Measurements from ENCODE around the gene SLAMF1.

- TF ChIP-seq CTCF (IDR thresholded peaks at IDR 0.05; ENCODE audit: insufficient read depth, low read length, poor library complexity, severe bottlenecking) (no peak), EZH2phosphoT487 (conservative IDR thresholded peaks at IDR 0.05; ENCODE audit: low read length) (no peak)
These were observed 31.2 kb downstream of the SLAMF1 start for GRCh38 chr1:160615660-160616059.
